GM18505 (cell line): ENCODE results near the gene SCNN1B.

Experiments
- ATAC-seq: cut with Tn5 transposase; IDR thresholded peaks from one replicate; pipeline ENCODE4 v1.9.1; 2021; ENCODE audit not compliant: unreplicated experiment
- POLR2A ChIP-seq: IDR thresholded peaks from 4 replicates; pipeline ENCODE4 v1.6.1; 2011; ENCODE audit warnings: borderline replicate concordance; ENCODE audit not compliant: insufficient read depth, insufficient read length; ENCODE audit errors: extremely low read depth

Gene SCNN1B

GRCh38 chr16:23276821-23277220, 25.3 kb upstream of the SCNN1B start:
- no peak for TF ChIP-seq POLR2A
- ATAC-seq, result no peak

- ATAC-seq, result no peak
- no peak for TF ChIP-seq POLR2A
Observed at GRCh38 chr16:23278031-23278430, 24.1 kb upstream of the SCNN1B start.

- TF ChIP-seq POLR2A, result no peak
- ATAC-seq, result no peak
Observed at GRCh38 chr16:23279721-23280153, 22.4 kb upstream of the SCNN1B start.

- no peak for ATAC-seq
Observed at GRCh38 chr16:23280483-23280967, 21.6 kb upstream of the SCNN1B start.

GRCh38 chr16:23282568-23282967, 19.5 kb upstream of the SCNN1B start:
- no peak for ATAC-seq
- TF ChIP-seq POLR2A, result no peak

More at GRCh38 chr16:23280483-23280967, 21.6 kb upstream of the SCNN1B start:
- TF ChIP-seq POLR2A, result no peak

GRCh38 chr16:23283571-23283970, 18.5 kb upstream of the SCNN1B start:
- ATAC-seq, result no peak
- no peak for TF ChIP-seq POLR2A

GRCh38 chr16:23284584-23284983, 17.5 kb upstream of the SCNN1B start:
- no peak for ATAC-seq
- no peak for TF ChIP-seq POLR2A

GRCh38 chr16:23286131-23286532, 16.0 kb upstream of the SCNN1B start:
- no peak for TF ChIP-seq POLR2A

GRCh38 chr16:23288209-23288608, 13.9 kb upstream of the SCNN1B start:
- no peak for ATAC-seq
- TF ChIP-seq POLR2A, result no peak

More at GRCh38 chr16:23286131-23286532, 16.0 kb upstream of the SCNN1B start:
- no peak for ATAC-seq

GRCh38 chr16:23288726-23289512, 13.2 kb upstream of the SCNN1B start:
- no peak for ATAC-seq
- no peak for TF ChIP-seq POLR2A

- TF ChIP-seq POLR2A, result no peak
- no peak for ATAC-seq
Observed at GRCh38 chr16:23290189-23291062, 11.7 kb upstream of the SCNN1B start.

- ATAC-seq, result no peak
- TF ChIP-seq POLR2A, result no peak
Observed at GRCh38 chr16:23293016-23293415, 9.1 kb upstream of the SCNN1B start.

GRCh38 chr16:23294260-23294659, 7.8 kb upstream of the SCNN1B start:
- no peak for ATAC-seq
- TF ChIP-seq POLR2A, result no peak
